HK-2 (cell line): ENCODE data around the gene OR2AE1.
A peak's percentile ranks its signal among the peaks of the same experiment; 100 is the strongest.

ENCODE experiments used
- DNase-seq: peaks from one replicate; pipeline ENCODE4 v3.0.0-alpha.2; 2018; ENCODE audit not compliant: unreplicated experiment

OR2AE1 gene

DNA sequence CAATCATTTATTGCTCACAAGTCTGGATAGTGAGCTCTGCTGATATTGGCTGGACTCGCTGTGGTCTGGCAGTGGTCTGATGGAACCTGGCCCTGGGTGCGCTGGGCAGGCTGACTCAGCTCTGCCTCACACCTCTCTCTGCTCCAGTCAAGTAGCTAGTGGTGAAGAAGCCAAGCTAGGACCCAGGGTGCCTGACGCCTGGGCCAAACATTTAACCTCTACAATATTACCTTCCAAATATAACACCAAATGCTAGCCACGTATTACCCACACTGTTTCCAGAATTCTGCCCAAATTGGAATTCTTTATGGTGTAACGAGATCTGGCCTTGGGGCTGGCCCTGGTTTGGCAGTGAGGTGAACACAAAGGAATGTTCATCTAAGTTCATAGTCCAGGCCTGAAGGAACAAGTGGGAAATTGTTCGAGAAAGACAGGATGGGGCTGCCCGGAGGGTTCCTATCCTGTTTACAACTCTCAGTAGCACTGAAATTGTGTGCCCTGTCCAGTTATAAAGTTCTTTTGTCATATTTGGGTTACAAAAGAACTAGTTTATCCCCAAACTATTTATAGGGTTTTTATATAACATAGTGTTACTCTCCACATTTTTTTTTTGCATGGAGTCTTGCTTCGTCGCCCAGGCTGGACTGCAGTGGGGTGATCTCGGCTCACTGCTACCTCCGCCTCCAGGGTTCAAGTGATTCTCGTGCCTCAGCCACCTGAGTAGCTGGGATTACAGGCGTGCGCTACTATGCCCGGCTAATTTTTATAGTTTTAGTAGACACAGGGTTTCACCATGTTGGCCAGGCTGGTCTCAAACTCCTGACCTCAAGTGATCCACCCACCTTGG is 16.3 kb downstream of the OR2AE1 start:
- DNase-seq, result peak; percentile 67

DNA sequence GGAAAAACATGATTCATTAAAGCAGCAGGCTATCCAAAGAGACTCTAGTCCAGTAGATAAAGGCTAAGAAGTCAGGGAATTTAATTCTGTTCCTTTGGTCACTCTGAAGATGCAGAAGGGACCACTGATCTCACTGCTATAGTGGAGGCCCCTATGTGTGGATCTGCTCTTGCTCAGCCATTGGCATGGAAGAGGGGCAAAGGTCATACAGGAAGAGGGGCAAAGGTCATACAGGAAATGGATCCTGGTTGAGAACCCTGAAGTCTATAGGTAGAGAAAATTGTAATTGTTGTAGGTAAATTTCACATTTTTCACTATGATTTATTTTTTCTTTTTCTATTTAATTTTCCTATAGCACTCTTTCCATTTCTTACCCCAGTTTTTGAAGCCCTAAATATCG is 21.6 kb downstream of the OR2AE1 start:
- no peak for DNase-seq

DNA sequence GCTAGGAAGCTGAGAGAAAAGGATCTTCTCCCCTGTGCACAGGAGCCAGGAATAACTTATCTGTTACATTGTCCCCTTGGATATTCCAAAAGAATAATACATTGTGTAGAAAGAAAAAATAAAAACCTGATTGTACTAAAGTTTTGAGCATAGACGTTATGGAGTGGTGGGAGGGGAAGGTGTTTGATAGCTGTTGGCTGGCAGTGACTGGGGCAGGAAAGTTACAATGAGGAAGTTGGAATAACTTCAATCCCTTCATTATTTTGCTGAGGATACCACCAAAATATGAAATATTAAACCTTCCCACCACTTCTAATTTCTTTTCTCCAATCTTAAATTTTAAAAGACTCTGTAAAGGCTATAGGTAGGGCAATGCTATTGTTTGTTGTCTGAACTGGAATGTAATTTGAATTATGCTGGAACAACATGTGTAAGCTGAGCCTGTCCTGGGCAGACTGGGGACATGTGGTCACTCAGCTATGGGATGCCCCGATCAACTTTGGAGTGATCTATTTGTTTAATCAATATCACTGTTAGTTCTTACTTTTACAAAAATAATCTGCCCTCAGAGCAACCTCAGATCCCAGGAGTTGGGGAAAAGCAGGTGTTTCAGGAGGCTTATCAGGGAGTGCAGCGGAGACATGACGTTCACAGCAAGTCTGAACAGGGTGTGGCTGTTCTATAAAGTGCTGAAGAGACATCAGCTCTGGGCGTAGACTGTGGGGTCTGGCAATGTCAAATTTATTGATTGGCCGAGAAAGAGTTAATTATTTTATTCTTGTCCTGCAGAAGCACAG is 28.2 kb downstream of the OR2AE1 start:
- DNase-seq, result no peak

DNA sequence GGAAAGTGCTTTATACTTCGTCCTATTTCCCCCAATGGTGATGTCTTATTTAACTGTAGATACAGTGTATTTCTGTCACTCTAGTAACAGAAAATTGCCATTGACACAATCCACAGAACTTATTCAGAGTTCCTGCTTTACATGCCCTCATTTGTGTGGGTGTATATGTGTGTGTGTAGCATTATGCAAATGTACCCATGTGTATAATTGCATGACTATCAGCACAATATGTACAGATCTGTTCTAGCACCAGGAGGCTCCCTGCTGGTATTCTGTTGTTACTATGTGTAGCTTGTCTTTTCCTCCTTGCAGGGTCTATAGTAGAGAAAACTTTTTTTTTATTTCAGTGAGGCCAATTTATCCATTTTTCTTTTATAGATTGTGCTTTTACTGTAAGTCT is 32.5 kb downstream of the OR2AE1 start:
- DNase-seq, result no peak

DNA sequence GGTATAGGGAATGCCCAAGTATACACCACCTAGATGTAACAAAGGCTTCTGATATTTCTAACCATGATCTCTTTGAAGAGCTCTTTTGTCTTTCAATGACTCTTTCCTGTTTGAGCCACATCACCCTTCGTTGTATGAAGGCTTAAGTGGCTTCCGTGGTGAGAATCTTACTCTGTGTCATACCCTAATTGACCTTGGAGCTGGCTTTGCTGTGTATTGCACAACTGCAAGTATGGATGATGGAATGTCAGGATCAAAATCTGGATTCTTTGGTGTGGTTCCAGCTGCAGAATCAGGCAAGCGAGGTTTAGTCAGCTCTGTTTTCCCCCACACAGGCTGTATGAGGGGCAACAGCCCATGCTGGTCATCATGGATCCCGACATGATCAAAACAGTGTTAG is 33.0 kb downstream of the OR2AE1 start:
- DNase-seq, result no peak

DNA sequence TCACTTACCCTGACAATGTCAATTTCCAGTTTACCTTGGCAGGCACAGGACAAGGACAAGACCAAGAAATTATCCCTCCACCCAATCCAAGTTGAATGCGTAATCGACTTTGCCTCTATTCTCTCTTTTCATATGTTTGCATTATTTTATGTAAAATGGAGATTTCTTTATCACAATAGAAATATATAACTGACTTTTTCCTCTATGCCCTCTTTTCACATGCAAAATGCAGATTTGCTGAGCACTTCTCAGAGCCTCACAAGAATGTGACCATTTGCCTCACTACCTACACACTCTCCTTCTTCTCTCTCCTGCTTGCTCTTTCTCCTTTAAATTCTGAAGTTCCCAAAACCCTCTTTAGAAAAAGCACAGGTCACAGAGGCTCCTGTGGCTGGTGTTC is 33.9 kb downstream of the OR2AE1 start:
- no peak for DNase-seq

DNA sequence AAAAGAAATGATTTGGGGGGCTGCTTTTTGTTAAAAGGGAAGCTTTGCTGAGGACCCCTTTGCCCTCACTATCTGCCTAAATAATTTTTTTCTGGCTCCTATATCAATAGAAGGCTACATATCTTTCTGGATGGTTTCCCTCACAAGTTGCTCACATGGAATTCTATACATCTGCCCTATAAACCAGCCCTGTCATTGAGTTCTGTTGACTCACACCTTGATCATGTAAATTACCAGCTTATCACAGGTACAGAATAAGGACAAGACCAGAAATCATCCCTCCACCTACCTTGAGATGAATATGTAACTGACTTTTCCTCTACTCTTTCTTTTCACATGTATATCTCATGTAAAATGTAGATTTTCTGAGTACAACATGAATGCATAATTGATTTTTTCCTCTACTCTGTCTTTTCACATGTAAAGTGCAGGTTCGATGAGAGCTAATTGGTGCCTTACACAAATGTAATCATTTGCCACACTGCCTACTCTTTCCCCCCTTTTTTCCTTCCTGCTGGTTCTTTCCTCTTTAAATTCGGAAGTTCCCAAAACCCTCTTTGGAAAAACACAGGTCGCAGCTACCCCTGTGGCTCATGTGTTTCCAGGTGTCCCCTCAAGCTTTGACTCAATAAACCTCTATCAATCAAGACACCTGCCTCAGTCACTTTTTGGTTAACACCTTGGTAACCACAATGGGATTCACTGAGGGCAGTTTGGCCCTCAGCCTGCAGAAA is 36.5 kb downstream of the OR2AE1 start:
- DNase-seq, result no peak

DNA sequence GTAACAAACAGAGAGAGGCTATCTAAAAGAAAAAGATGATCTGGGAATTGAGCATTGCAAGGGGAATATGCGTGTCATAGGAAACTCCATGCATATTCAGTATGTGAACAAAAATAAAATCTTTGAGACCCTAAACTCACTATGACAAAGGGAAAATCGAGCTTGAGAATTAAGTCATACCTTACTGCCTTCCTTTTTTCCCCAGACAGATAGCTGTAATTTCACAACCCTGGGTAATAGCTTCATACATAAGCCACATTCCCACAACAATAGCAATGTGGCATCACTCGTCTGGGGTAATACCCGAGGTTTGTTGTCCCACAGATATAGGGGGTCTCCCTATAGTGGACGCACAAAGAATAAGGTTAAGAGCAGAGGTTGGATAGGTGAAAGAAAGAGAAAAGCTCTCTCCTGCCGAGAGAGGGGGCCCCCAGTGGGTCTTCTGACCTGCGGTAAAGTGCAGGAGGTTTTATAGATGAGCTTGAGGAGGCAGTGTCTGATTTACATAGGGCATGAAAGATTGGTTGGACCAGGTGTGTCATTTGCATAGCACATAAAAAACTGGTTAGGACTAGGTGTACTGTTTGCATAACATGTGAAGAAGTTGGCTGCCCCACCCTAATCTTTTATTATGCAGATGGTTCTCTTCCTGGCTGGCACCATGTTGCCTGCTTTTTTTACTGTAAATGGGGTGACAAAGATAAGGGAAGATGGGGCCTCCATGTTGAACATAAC is 37.4 kb downstream of the OR2AE1 start:
- no peak for DNase-seq

DNA sequence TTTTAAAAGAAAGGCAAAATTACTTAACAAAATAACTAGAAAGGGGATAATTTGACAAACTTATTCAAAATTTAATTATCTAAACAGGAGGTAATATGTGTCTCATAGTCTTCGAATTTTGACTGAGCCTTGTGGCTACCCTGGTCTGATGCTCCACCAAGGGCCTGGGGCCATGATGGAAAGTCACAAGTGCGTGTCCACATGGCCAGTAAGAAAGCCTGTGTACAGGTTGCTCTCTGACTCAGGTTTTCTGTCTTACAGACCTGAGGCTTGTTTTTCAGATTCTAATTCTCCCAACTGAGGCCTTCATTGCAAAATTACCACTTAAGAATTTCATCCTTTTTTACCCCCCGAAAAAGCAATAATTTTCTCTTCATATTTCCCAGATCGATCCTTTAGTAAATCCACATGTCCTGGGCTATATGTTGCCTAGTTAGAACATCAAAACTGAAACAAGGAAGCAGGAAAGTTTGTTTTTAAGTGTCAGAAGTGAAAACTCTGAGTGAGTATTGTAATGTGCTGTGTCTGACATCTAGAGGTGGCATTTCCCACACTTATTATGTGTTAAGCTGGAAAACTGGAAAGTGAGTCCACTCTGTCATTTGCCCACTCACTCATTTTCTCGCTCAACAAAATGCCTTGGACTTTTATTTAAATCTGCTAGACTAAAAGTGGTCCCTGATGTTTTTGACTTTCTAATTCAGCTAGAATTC is 39.0 kb downstream of the OR2AE1 start:
- DNase-seq, result no peak

DNA sequence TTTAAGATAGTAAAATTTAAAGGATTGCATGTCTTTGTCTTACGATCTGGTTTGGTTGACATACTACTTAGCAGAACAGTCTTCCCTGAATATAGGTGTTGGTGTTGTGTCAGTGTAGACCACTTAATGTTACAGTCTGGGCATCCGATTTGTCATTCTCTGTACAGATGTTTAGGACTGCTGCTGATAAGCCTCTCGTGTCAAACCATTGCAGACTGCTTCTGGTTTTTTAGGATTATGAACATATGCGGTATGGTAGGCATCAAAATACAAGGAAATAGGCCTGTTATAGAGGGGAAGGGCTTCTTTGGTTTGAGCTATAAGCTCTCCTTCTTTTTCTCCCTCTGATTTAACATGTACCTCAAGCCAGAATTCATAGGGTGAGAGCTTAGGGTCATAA is 41.6 kb downstream of the OR2AE1 start:
- no peak for DNase-seq

DNA sequence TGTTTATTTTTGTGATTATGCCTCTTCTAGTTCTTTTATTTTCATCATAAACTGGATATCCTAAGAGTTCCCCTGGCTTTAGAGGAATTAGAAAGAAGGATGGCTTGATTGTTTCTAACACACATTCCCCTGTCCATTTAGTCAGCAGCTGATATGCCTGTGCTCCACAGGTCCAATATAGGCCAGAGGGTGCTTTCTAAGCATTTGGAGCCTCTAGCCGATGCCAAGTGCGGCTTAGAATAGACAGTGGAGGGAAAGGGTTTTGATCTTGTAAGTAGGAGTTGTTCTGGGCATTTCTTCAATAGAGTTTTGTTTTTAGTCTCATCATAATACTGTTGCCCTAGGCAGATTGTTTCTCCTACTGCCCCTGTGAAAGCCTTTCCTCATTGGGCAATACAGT is 42.5 kb downstream of the OR2AE1 start:
- DNase-seq, result no peak

DNA sequence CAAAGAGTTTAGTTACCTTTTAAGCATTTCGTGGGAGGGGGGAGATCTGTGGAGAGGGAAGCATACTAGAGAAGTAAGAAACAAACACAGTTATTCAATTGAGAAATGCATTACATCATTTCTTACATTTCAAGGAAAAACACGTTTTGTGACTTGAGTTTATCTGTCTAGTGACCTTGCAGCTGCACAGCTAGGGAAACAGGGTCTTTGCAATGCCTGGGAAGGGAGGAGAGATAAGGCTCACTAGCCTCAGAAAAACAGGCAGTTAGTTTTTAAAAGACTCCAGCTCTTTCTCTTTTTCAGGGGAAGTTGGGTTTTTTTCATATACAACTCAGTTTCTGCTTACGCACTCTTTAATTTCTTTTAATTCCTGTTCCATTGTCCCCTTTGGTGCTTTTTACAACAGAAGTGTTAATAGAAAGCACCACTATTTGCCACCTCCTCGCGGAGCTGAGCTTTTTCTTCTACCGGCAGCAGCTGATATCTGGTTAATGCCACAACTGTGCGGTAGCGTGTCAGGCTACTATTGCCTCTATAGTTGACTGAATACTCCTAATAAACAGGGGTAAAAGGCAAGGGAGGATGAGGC is 43.5 kb downstream of the OR2AE1 start:
- no peak for DNase-seq

DNA sequence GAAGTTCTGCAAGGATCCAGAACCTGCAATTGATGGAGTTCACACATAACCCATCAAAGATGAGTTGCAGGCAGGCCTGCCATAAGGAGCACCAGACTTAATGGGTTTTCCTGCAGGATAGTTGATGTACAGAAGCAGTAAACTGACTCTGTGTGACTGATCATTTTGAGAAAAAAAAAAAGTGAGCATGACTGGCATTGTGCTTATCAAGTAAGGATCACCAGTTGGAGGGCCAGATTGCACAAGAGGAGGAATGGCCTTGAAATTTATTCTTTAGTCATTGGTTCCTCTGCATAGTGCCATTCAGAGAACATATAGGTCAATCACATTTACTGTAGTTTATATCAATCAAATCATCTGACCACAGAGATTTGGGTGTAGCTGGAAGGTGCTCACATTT is 45.2 kb downstream of the OR2AE1 start:
- DNase-seq, result no peak

DNA sequence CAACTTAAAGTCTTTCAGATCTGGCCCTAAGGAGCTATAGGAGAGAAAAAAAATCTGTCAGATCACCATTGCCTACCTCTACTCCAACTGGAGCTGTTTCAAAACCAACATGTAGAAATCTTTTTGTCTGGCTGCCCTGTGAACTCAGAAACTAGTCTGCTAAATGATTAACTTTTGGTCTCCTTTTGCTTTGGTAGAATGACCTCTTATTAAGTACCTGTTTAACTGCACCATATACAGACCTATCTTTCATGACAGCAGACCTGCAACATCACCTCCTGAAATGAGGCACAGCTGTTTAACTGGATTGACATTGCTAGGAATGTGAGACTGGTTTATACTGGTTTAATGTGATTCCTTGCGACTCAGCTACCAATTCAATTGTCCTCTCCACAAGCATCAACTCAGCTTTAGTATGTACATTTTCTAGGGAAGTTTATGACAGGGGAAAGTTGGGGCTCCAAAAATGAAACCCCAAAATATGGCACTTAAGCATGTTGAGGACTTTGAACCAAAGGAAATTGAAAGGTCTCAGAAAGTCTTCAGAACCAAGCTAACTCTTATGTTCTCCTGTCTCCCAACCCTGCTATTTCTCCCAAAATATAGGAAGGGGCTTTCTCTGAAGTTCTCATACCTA is 47.2 kb downstream of the OR2AE1 start:
- DNase-seq, result no peak

DNA sequence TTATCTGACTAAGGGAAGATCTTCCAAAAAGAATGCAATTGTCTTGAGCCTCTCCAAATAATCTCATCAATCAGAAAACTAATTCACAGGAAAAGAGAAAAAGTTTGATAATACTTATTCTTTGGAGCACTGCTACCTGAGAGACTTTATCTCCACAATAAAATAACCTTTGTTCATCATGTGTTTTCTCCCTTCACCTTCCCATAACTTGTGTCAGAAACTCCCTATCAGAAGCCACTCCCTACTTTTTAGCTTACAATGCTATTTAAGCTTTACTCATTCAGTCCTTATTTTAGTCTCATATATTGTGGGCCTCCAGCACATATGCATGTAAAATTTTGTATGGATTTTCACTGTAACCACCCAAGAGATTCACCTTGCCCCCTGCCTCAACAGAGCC is 48.0 kb downstream of the OR2AE1 start:
- DNase-seq, result no peak

DNA sequence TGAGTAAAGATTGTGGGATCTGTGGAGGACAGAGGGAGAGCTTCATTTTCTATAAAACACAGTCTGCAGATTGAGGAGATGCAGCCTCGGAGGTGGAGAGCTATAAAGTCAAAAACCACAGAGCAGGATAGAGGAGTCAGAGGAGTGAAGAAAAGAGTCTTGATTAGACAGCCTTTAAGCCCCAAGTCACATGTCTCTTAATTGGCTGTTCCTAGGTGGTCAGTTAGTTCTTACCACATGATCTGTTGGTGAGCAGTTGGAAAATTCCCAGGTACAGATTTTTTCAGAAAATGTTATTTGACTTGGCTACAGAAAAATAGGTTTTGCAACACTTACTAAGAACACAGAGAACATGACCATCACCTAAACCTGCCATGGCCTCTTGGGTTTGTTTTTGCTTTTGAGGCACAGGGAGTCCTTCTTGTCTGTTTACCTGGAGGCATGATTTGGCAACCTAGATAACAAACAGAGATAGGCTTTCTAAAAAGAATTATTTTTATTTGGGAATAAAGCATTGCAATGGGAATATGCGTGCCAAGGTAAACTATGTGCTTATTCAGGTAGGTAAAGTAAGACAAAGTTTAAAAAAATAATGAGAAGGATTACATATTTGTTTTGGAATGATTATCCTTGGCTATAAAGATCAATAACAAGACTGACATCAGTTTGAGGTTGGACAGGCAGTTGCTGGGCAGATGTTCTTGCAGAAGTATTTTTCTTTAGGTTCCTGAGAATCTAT is 49.6 kb downstream of the OR2AE1 start:
- no peak for DNase-seq
